ENCODE results near the gene SLC37A1. TPM values are rescaled to one million over a fixed set of nuclear protein-coding genes. Genes with fewer than 3 reads are reported as not detected.

SLC37A1 gene
- total RNA-seq, 1 donor from 2014 or later = 28.9 TPM

- TF ChIP-seq CTCF (IDR thresholded peaks at IDR 0.05) = no peak
- intact Hi-C loops (cut with DNase I) = no loop called here
- Histone ChIP-seq H3K27ac (peak overlapping the region; percentile 9), H3K9me3 (no peaks in the 10 kb centered on the region), H3K27me3 (ENCODE audit: low read depth) (no peaks in the 10 kb centered on the region), H3K4me1 (no peaks in the 10 kb centered on the region), H3K4me3 (no peak overlapping the region), H3K36me3 (peaks cover 82% of the 10 kb centered on the region)
- ATAC-seq (peak; percentile 63 to 65), DNase-seq (no peak)
Observed at GRCh38 chr21:42539342-42539741, 25.7 kb downstream of the SLC37A1 start.

GRCh38 chr21:42539931-42540343 lies 26.3 kb downstream of the SLC37A1 start:
- H3K9me3 ChIP-seq = no peaks in the 10 kb centered on the region
- no peak for TF ChIP-seq CTCF (IDR thresholded peaks at IDR 0.05)
- H3K27me3 ChIP-seq (ENCODE audit: low read depth) = no peaks in the 10 kb centered on the region
- intact Hi-C loops (cut with DNase I) = no loop called here
- H3K4me1 ChIP-seq = no peaks in the 10 kb centered on the region
- no peak for DNase-seq
- no peak overlapping the region for H3K4me3 ChIP-seq
- ATAC-seq = peak; percentile 44 to 50
- H3K27ac ChIP-seq = peak overlapping the region; percentile 9
- H3K36me3 ChIP-seq = peaks cover 82% of the 10 kb centered on the region

- Histone ChIP-seq H3K27ac (no peak overlapping the region), H3K4me3 (no peak overlapping the region), H3K27me3 (ENCODE audit: low read depth) (no peaks in the 10 kb centered on the region), H3K9me3 (no peaks in the 10 kb centered on the region), H3K4me1 (no peaks in the 10 kb centered on the region), H3K36me3 (peaks cover 82% of the 10 kb centered on the region)
- ATAC-seq = no peak
- no peak for TF ChIP-seq CTCF (IDR thresholded peaks at IDR 0.05)
- intact Hi-C loops (cut with DNase I) = no loop called here
- no peak for DNase-seq
Observed at GRCh38 chr21:42540396-42540795, 26.7 kb downstream of the SLC37A1 start.

- no peak for DNase-seq
- no peak for ATAC-seq
- TF ChIP-seq CTCF (IDR thresholded peaks at IDR 0.05) = no peak
- no peak overlapping the region for H3K27ac ChIP-seq
- H3K4me1 ChIP-seq = no peaks in the 10 kb centered on the region
- H3K27me3 ChIP-seq (ENCODE audit: low read depth) = no peaks in the 10 kb centered on the region
- intact Hi-C loops (cut with DNase I) = no loop called here
- H3K4me3 ChIP-seq = no peak overlapping the region
- H3K36me3 ChIP-seq = peaks cover 82% of the 10 kb centered on the region
- no peaks in the 10 kb centered on the region for H3K9me3 ChIP-seq
Observed at GRCh38 chr21:42541174-42541573, 27.5 kb downstream of the SLC37A1 start.

GRCh38 chr21:42541618-42542017 lies 28.0 kb downstream of the SLC37A1 start:
- peaks cover 82% of the 10 kb centered on the region for H3K36me3 ChIP-seq
- no peak for TF ChIP-seq CTCF (IDR thresholded peaks at IDR 0.05)
- no peak overlapping the region for H3K27ac ChIP-seq
- H3K4me3 ChIP-seq = no peak overlapping the region
- DNase-seq (no peak), ATAC-seq (no peak)
- no peaks in the 10 kb centered on the region for H3K27me3 ChIP-seq (ENCODE audit: low read depth)
- intact Hi-C loops (cut with DNase I) = no loop called here
- H3K9me3 ChIP-seq = no peaks in the 10 kb centered on the region
- H3K4me1 ChIP-seq = no peaks in the 10 kb centered on the region

GRCh38 chr21:42542196-42542595 lies 28.5 kb downstream of the SLC37A1 start:
- Histone ChIP-seq H3K36me3 (peaks cover 82% of the 10 kb centered on the region), H3K27ac (no peak overlapping the region), H3K27me3 (ENCODE audit: low read depth) (no peaks in the 10 kb centered on the region), H3K4me3 (no peak overlapping the region), H3K4me1 (no peaks in the 10 kb centered on the region), H3K9me3 (no peaks in the 10 kb centered on the region)
- intact Hi-C loops (cut with DNase I) = no loop called here
- ATAC-seq (no peak), DNase-seq (peak; percentile 21)
- TF ChIP-seq CTCF (IDR thresholded peaks at IDR 0.05) = no peak
